HCT116 (cell line): ENCODE results near the gene ZCCHC24. TPM values are rescaled to one million over a fixed set of nuclear protein-coding genes. Genes with fewer than 3 reads are reported as not detected.

ENCODE experiments used
- ATAC-seq: fragments of 200-7000 bp; cut with Tn5 transposase; 2 replicates; pipeline ENCODE4 v1.9.1; 2020; ENCODE audit warnings: mild to moderate bottlenecking, moderate library complexity
- BruUV-seq: library from RNA; stranded (reverse); fragments of 400-500 nt; replicated peaks from 2 replicates; lab custom pipeline; 2021; lab: Mats Ljungman, UMichigan
- CTCF ChIA-PET: fragments of 300-600 bp; sonication (Branson Sonifier 250); formaldehyde crosslinking; loops from one replicate; lab custom pipeline; 2021; ENCODE audit warnings: antibody characterized with exemption; lab: Charles Lee
- POLR2A ChIA-PET: fragments of 300-600, 350-600 bp; sonication (Branson Sonifier 250); formaldehyde crosslinking; loops from one replicate; lab custom pipeline; 2021; ENCODE audit warnings: antibody characterized with exemption; lab: Charles Lee
- RAD21 ChIA-PET, 2 experiments: fragments of 300-600 bp; sonication (Branson Sonifier 250); formaldehyde crosslinking; loops; one replicate each; lab custom pipeline; 2023; ENCODE audit warnings: low total read pairs in 2 of 2; ENCODE audit not compliant: uncharacterized antibody in 2 of 2, unreplicated experiment in 2 of 2, low non-redundant PET in 1 of 2; lab: Charles Lee
- DNase-seq: peaks from one replicate; pipeline ENCODE4 v3.0.0-alpha.2; 2010; ENCODE audit warnings: low read depth, low spot score
- H2AFZ ChIP-seq: fragments of 200-600 bp; shearing (Covaris generic), sonication (generic); 2 replicates; pipeline ENCODE4 v1.6.1; 2017; ENCODE audit warnings: low read depth, mixed run types, mixed read lengths, antibody characterized with exemption, low read length; ENCODE audit not compliant: poor library complexity, severe bottlenecking
- H3K27ac ChIP-seq: 2 replicates; pipeline ENCODE4 v1.5.1; 2012; ENCODE audit warnings: low read depth, low read length
- H3K27me3 ChIP-seq: fragments of 200-600 bp; sonication (generic); 2 replicates; pipeline ENCODE4 v1.6.1; 2016; ENCODE audit warnings: mixed run types, low read length, mixed read lengths; ENCODE audit not compliant: insufficient read depth
- H3K36me3 ChIP-seq, 2 experiments: fragments of 200-500 bp in 1 of 2; fragments of 200-600 bp in 1 of 2; sonication (Bioruptor generic) in 1 of 2; sonication (generic) in 1 of 2; 2 replicates each; pipeline versions ENCODE4 v1.5.1 to v1.6.1; 2014 to 2016; ENCODE audit warnings: low read length in 2 of 2, inconsistent platforms in 1 of 2, mixed read lengths in 1 of 2, mixed run types in 1 of 2; ENCODE audit not compliant: insufficient read depth in 2 of 2, control insufficient read depth in 1 of 2
- H3K4me1 ChIP-seq, 2 experiments: fragments of 200-600 bp in 1 of 2; sonication (generic) in 1 of 2; 2 replicates each; pipeline versions ENCODE4 v1.5.1 to v1.6.1; 2012 to 2017; ENCODE audit warnings: low read length in 2 of 2, inconsistent platforms in 1 of 2, mild to moderate bottlenecking in 1 of 2, mixed read lengths in 1 of 2, mixed run types in 1 of 2, moderate library complexity in 1 of 2; ENCODE audit not compliant: insufficient read depth in 2 of 2, control insufficient read depth in 1 of 2
- H3K4me2 ChIP-seq: fragments of 200-600 bp; sonication (generic); 2 replicates; pipeline ENCODE4 v1.6.1; 2017; ENCODE audit warnings: mixed run types, low read length, mixed read lengths
- H3K4me3 ChIP-seq, 2 experiments: fragments of 200-600 bp in 1 of 2; sonication (generic) in 1 of 2; replicated peaks in 1 of 2; 2 replicates each; pipeline ENCODE4 v1.5.1; 2011 to 2016; ENCODE audit warnings: low read length in 2 of 2, control low read depth in 1 of 2, low read depth in 1 of 2, mild to moderate bottlenecking in 1 of 2, mixed read lengths in 1 of 2, mixed run types in 1 of 2
- H3K79me2 ChIP-seq: fragments of 200-600 bp; sonication (generic); 2 replicates; pipeline ENCODE4 v1.6.1; 2017; ENCODE audit warnings: mild to moderate bottlenecking, mixed run types, low read length, moderate library complexity, mixed read lengths; ENCODE audit not compliant: insufficient read depth
- H3K9ac ChIP-seq: fragments of 200-600 bp; sonication (generic); 2 replicates; pipeline ENCODE4 v1.6.1; 2016; ENCODE audit warnings: low read length, mixed read lengths
- H3K9me2 ChIP-seq: fragments of 200-600 bp; sonication (generic), shearing (Covaris generic); 2 replicates; pipeline ENCODE4 v1.6.1; 2017; ENCODE audit warnings: mixed run types, mild to moderate bottlenecking, moderate library complexity; ENCODE audit not compliant: insufficient read depth
- H3K9me3 ChIP-seq, 2 experiments: fragments of 200-500 bp in 1 of 2; fragments of 200-600 bp in 1 of 2; sonication (Bioruptor generic) in 1 of 2; sonication (generic) in 1 of 2; 2 replicates each; pipeline ENCODE4 v1.6.1; 2014 to 2017; ENCODE audit warnings: low read length in 2 of 2, mixed read lengths in 2 of 2, inconsistent platforms in 1 of 2, low read depth in 1 of 2, mild to moderate bottlenecking in 1 of 2, mixed run types in 1 of 2, moderate library complexity in 1 of 2; ENCODE audit not compliant: control insufficient read depth in 1 of 2, insufficient read depth in 1 of 2
- H4K20me1 ChIP-seq: fragments of 200-600 bp; sonication (generic), shearing (Covaris generic); 2 replicates; pipeline ENCODE4 v1.6.1; 2017; ENCODE audit warnings: mixed run types, mild to moderate bottlenecking, moderate library complexity; ENCODE audit not compliant: insufficient read depth
- CBX3 ChIP-seq: IDR thresholded peaks from 2 replicates; pipeline ENCODE4 v1.6.1; 2012; ENCODE audit warnings: low read depth
- CTCF ChIP-seq, 3 experiments: fragments of 200-600 bp in 1 of 3; sonication (generic) in 1 of 3; IDR thresholded peaks in 2 of 3; conservative IDR thresholded peaks in 1 of 3; 2 replicates each; pipeline ENCODE4 v1.5.1; 2012 to 2017; ENCODE audit warnings: low read depth in 2 of 3, low read length in 2 of 3, antibody characterized with exemption in 1 of 3, borderline replicate concordance in 1 of 3, control low read depth in 1 of 3, mild to moderate bottlenecking in 1 of 3, mixed read lengths in 1 of 3, mixed run types in 1 of 3, moderate library complexity in 1 of 3; ENCODE audit not compliant: insufficient read depth in 1 of 3
- EGR1 ChIP-seq: IDR thresholded peaks from 2 replicates; pipeline ENCODE4 v1.6.1; 2012; ENCODE audit warnings: low read depth
- ELF1 ChIP-seq: IDR thresholded peaks from 2 replicates; pipeline ENCODE4 v1.6.1; 2012; ENCODE audit warnings: low read depth, borderline replicate concordance
- EZH2 ChIP-seq: fragments of 200-600 bp; sonication (generic); IDR thresholded peaks from 2 replicates; pipeline ENCODE4 v1.6.1; 2017; ENCODE audit warnings: antibody characterized with exemption, mixed run types
- FOSL1 ChIP-seq: IDR thresholded peaks from 2 replicates; pipeline ENCODE4 v1.6.1; 2012; ENCODE audit warnings: low read depth
- JUND ChIP-seq: IDR thresholded peaks from 2 replicates; pipeline ENCODE4 v1.6.1; 2012
- MAX ChIP-seq: IDR thresholded peaks from 2 replicates; pipeline ENCODE4 v1.6.1; 2012
- POLR2AphosphoS5 ChIP-seq: IDR thresholded peaks from 2 replicates; pipeline ENCODE4 v1.6.1; 2011; ENCODE audit warnings: mild to moderate bottlenecking, low read depth, low read length, moderate library complexity
- RAD21 ChIP-seq: IDR thresholded peaks from 2 replicates; pipeline ENCODE4 v1.6.1; 2012; ENCODE audit warnings: low read depth, mild to moderate bottlenecking
- REST ChIP-seq: IDR thresholded peaks from 2 replicates; pipeline ENCODE4 v1.6.1; 2012; ENCODE audit warnings: low read depth
- SIN3A ChIP-seq: IDR thresholded peaks from 2 replicates; pipeline ENCODE4 v1.6.1; 2012; ENCODE audit warnings: low read depth
- SP1 ChIP-seq: IDR thresholded peaks from 2 replicates; pipeline ENCODE4 v1.6.1; 2012; ENCODE audit warnings: low read depth
- SRF ChIP-seq: IDR thresholded peaks from 2 replicates; pipeline ENCODE4 v1.6.1; 2012; ENCODE audit warnings: low read depth
- TCF7L2 ChIP-seq: IDR thresholded peaks from 2 replicates; pipeline ENCODE4 v1.7.0; 2011; ENCODE audit warnings: borderline replicate concordance, inconsistent platforms; ENCODE audit not compliant: insufficient read depth, insufficient read length; ENCODE audit errors: extremely low read depth
- ZFX ChIP-seq: fragments of 450-650 bp; IDR thresholded peaks from 2 replicates; pipeline ENCODE4 v1.6.1; 2017
- ZNF274 ChIP-seq: fragments of 200-500 bp; sonication (Bioruptor generic); IDR thresholded peaks from 2 replicates; pipeline ENCODE4 v1.6.1; 2014; ENCODE audit warnings: mild to moderate bottlenecking, low read depth, low read length, inconsistent platforms
- intact Hi-C: fragments of 100-400 bp; cut with micrococcal nuclease; formaldehyde crosslinking; loops from 2 replicates; pipeline ENCODE4 v1.10.0; 2022
- total RNA-seq: library from RNA; stranded (reverse); gene quantifications from one replicate; pipeline ENCODE4 v1.2.1, GENCODE V29; 2021; ENCODE audit not compliant: unreplicated experiment

ZCCHC24 gene
- total RNA-seq, 1 experiment from 2014 or later, result 7.0 TPM

- peaks cover 10 to 18% of the 10 kb centered on the region in 2 experiments; a peak in 3 of 4 replicates for H3K36me3 ChIP-seq
- intact Hi-C loops, result no loop called here
- DNase-seq, result no peak
- no peaks in the 10 kb centered on the region for H3K4me1 ChIP-seq
- no peak overlapping the region for H3K4me3 ChIP-seq
- no peak overlapping the region for H3K4me2 ChIP-seq
- no peaks in the 10 kb centered on the region for H3K9me3 ChIP-seq
- TF ChIP-seq JUND, result no peak
- no peak for TF ChIP-seq SP1
- TF ChIP-seq MAX, result no peak
- TF ChIP-seq EGR1, result no peak
- no peaks in the 10 kb centered on the region for H3K9me2 ChIP-seq
- H3K79me2 ChIP-seq, result peaks cover 6% of the 10 kb centered on the region; the same call in 1 of the 2 replicates
- no peak overlapping the region for H2AFZ ChIP-seq
- no peak for ATAC-seq
- H3K9ac ChIP-seq, result no peak overlapping the region
- H3K27ac ChIP-seq, result no peak overlapping the region
- BruUV-seq, result no TSS peak
- no peaks in the 10 kb centered on the region for H3K27me3 ChIP-seq
- CTCF ChIA-PET, result interaction anchor here (1.6 kb wide), 1 partner anchor 12 kb away, joined by 5 read pairs; the partner anchor contains the start of gene PPIF
- H4K20me1 ChIP-seq, result no peaks in the 10 kb centered on the region
- RAD21 ChIA-PET, result no interaction called here
- POLR2A ChIA-PET, result no interaction called here
Measured at GRCh38 chr10:79358811-79359210, 86.6 kb downstream of the ZCCHC24 start.

GRCh38 chr10:79357180-79357579 lies 88.2 kb downstream of the ZCCHC24 start:
- peaks cover 21% of the 10 kb centered on the region; the same call in 1 of the 2 replicates for H3K79me2 ChIP-seq
- H3K27me3 ChIP-seq, result no peaks in the 10 kb centered on the region
- peaks cover 19 to 34% of the 10 kb centered on the region in 2 experiments for H3K36me3 ChIP-seq
- CTCF ChIA-PET, result interaction anchor here (1.6 kb wide), 1 partner anchor 10 kb away, joined by 5 read pairs; the partner anchor contains the start of gene PPIF
- H3K4me2 ChIP-seq, result no peak overlapping the region
- no TSS peak for BruUV-seq
- no peak overlapping the region for H2AFZ ChIP-seq
- peaks cover 2% of the 10 kb centered on the region; the same call in 1 of the 2 replicates for H4K20me1 ChIP-seq
- H3K4me1 ChIP-seq, result no peaks in the 10 kb centered on the region
- ATAC-seq (no peak), DNase-seq (no peak)
- POLR2A ChIA-PET, result interaction anchor here (1.0 kb wide), 1 partner anchor 9 kb away, joined by 3 read pairs; no protein-coding TSS in a partner anchor
- no peak overlapping the region for H3K9ac ChIP-seq
- RAD21 ChIA-PET, result no interaction called here
- no peaks in the 10 kb centered on the region for H3K9me2 ChIP-seq
- no peaks in the 10 kb centered on the region for H3K9me3 ChIP-seq
- H3K4me3 ChIP-seq, result no peak overlapping the region
- H3K27ac ChIP-seq, result no peak overlapping the region
- TF ChIP-seq POLR2AphosphoS5 (no peak), RAD21 (no peak), EZH2 (no peak), CTCF (IDR thresholded peaks at IDR 0.05 in 2 of 3, conservative IDR thresholded peaks at IDR 0.05 in 1 of 3; ENCODE audit: borderline replicate concordance in 1 of 3, insufficient read depth in 1 of 3, low read depth in 2 of 3, low read length in 2 of 3) (no peak), REST (no peak), ELF1 (no peak), ZNF274 (no peak), FOSL1 (no peak), SIN3A (no peak), CBX3 (no peak), SRF (no peak), ZFX (no peak), JUND (no peak), TCF7L2 (no peak), EGR1 (no peak)
- intact Hi-C loops, result no loop called here
